Transverse colon (tissue), 4 donors: Measurements from ENCODE around the gene FRRS1.

ENCODE experiments used
- EP300 ChIP-seq: sonication (generic); formaldehyde crosslinking; IDR thresholded peaks from one replicate; pipeline ENCODE4 v1.6.1; 2017; ENCODE audit warnings: antibody characterized with exemption, low read depth
- POLR2A ChIP-seq: fragments of 450-650 bp; IDR thresholded peaks from one replicate; pipeline ENCODE4 v1.6.1; 2016; ENCODE audit warnings: antibody characterized with exemption, mild to moderate bottlenecking, moderate library complexity
- POLR2AphosphoS5 ChIP-seq, 3 donors: sonication (generic); formaldehyde crosslinking; IDR thresholded peaks; one replicate each; pipeline ENCODE4 v1.6.1; 2016; ENCODE audit warnings: antibody characterized with exemption in 3 of 3
- TF ChIP-seq, protein P1 (sequence below), 5 experiments: fragments of 200-600 bp in 3 of 5; fragments of 450-650 bp in 2 of 5; sonication (generic) in 3 of 5; IDR thresholded peaks; 1 replicate in 2 of 5; 2 replicates in 3 of 5; pipeline ENCODE4 v1.5.1; 2016 to 2017; ENCODE audit warnings: antibody characterized with exemption in 5 of 5, inconsistent platforms in 3 of 5, mild to moderate bottlenecking in 2 of 5, moderate library complexity in 1 of 5

DNA sequence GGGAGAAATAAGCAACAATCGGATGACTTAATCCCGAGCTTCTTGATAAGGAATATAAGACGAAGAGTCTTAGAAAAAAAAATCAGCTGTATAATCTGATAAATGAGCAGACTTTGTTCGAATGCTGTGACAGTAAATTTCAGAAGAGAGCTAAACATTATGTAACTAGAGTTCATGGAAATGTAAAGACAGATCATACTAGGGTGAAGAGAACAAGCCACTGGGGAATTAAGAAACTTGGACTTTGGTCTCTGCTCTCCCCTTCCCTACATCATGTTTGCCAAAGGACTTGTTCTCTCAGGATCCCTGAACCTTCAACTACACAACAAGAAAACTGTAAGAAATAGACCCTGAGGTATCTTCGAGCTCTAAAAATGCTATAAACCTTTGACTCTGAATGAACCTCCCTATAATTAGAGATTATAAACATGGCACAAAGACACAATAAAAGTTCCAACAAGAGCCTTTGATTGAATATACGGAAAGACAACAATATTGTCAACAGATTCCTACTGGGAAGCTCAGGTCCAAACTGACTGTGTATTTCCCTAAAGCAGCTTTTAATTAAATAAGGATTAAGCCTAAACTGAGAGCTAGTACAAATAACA, 27.5 kb downstream of the FRRS1 start:
- TF ChIP-seq, protein P1, sequence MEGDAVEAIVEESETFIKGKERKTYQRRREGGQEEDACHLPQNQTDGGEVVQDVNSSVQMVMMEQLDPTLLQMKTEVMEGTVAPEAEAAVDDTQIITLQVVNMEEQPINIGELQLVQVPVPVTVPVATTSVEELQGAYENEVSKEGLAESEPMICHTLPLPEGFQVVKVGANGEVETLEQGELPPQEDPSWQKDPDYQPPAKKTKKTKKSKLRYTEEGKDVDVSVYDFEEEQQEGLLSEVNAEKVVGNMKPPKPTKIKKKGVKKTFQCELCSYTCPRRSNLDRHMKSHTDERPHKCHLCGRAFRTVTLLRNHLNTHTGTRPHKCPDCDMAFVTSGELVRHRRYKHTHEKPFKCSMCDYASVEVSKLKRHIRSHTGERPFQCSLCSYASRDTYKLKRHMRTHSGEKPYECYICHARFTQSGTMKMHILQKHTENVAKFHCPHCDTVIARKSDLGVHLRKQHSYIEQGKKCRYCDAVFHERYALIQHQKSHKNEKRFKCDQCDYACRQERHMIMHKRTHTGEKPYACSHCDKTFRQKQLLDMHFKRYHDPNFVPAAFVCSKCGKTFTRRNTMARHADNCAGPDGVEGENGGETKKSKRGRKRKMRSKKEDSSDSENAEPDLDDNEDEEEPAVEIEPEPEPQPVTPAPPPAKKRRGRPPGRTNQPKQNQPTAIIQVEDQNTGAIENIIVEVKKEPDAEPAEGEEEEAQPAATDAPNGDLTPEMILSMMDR (IDR thresholded peaks at IDR 0.05), result no peak
- TF ChIP-seq POLR2A, result no peak
- peak in 1 of 3 donors; percentile 31 for TF ChIP-seq POLR2AphosphoS5 (IDR thresholded peaks at IDR 0.05)
- TF ChIP-seq EP300, result no peak
